HFF-Myc (cell line): Measurements from ENCODE around the gene RAPGEF5.

Experiments
- DNase-seq: peaks from one replicate; pipeline ENCODE4 v3.0.0-alpha.2; 2011; ENCODE audit warnings: low read depth; ENCODE audit errors: extremely low read depth
- H3K4me3 ChIP-seq: replicated peaks from 2 replicates; pipeline ENCODE4 v1.5.1; 2011; ENCODE audit warnings: low read depth, mild to moderate bottlenecking, control low read depth, low read length
- CTCF ChIP-seq: IDR thresholded peaks from 2 replicates; pipeline ENCODE4 v1.5.1; 2012; ENCODE audit warnings: mild to moderate bottlenecking, low read depth, low read length, control low read depth; ENCODE audit errors: missing control alignments

The RAPGEF5 gene

GRCh38 chr7:22351878-22352277 lies 5.1 kb downstream of the RAPGEF5 start:
- TF ChIP-seq CTCF: no peak
- H3K4me3 ChIP-seq: no peak overlapping the region
- DNase-seq: no peak

- no peak overlapping the region for H3K4me3 ChIP-seq
- no peak for TF ChIP-seq CTCF
- no peak for DNase-seq
Observed at GRCh38 chr7:22351329-22351692, 5.6 kb downstream of the RAPGEF5 start.

- TF ChIP-seq CTCF: no peak
- no peak for DNase-seq
- no peak overlapping the region for H3K4me3 ChIP-seq
Observed at GRCh38 chr7:22350466-22351328, 6.3 kb downstream of the RAPGEF5 start.

DNA sequence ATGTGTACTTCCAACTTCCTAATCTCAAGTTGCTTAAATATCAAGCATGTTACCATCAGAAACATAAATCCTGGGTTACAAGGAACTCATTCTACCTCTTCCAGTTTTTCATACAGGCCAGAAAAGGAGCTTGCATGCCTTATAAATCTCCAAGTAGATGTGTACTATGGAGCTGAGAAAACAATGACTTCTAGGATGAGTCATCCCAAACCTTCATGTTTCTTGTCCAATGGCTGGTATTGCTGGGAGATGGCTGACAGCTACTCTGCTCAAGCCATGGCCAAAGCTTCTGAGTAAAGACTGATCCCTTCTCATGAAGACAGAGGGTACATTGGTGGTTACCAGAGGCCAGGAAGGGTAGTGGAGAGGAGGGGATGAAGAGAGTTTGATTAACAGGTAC lies 8.6 kb downstream of the RAPGEF5 start:
- no peak overlapping the region for H3K4me3 ChIP-seq
- no peak for DNase-seq
- no peak for TF ChIP-seq CTCF

GRCh38 chr7:22346383-22347107 lies 10.4 kb downstream of the RAPGEF5 start:
- DNase-seq: no peak
- no peak overlapping the region for H3K4me3 ChIP-seq
- no peak for TF ChIP-seq CTCF

DNA sequence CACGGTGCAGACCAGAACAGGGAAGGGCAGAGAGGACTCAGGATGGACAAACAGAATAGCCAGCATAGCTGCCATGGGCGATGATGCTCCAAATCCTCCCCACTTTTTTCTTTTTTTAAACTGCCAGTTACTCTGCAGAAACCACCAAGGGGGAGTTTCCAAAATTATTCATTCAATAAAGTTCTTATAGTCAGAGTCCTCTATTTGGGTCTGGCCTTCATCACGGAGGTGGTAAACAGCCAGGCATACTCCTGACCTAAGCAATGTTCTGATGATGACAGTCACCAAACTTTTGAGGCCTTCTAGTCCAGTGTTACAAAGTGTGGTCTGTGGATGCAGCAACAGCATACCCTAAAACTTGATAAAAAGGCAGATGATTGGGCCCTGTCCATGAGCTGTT lies 12.3 kb downstream of the RAPGEF5 start:
- no peak for DNase-seq
- TF ChIP-seq CTCF: no peak
- H3K4me3 ChIP-seq: no peak overlapping the region

DNA sequence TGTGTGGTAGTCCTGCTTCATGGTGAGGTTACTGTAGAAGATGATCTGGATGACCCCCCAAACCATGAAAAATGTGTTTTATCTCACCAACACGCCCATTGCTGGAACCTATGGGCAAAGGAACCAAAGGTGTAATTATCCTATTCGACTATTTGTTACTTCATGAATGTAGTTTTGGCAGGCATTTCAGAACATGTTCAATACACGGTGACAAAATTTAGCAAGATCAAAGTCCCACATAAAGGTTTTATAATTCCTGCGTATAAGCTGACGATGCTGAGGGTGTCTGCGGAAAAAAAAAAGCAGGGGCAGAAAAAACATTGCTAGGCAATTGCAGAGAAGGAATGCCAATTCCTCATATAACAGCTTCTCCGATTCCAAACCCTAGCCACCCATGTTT lies 13.3 kb downstream of the RAPGEF5 start:
- DNase-seq: no peak
- no peak for TF ChIP-seq CTCF
- H3K4me3 ChIP-seq: no peak overlapping the region
